T47D (cell line): Measurements from ENCODE around the gene TTLL9.
A peak's percentile ranks its signal among the peaks of the same experiment; 100 is the strongest.

Experiments used
- DNase-seq, 2 experiments: peaks; one replicate each; pipeline versions ENCODE4 v3.0.0 to v3.0.0-alpha.2; 2011 to 2012; ENCODE audit warnings: low read depth in 1 of 2, low spot score in 1 of 2
- JUND ChIP-seq: IDR thresholded peaks from 2 replicates; pipeline ENCODE4 v1.6.1; 2012; ENCODE audit warnings: low read depth
- in situ Hi-C: cut with HindIII; loops from 2 replicates; pipeline ENCODE4 v1.10.0; 2016; ENCODE audit warnings: low sequenced_read_pairs, low pct_unique_long_range_greater_than_20kb

Gene TTLL9

GRCh38 chr20:31966991-31967655, 96.7 kb downstream of the TTLL9 start:
- no peak for TF ChIP-seq JUND
- in situ Hi-C loops = no loop called here
- no peak for DNase-seq

DNA sequence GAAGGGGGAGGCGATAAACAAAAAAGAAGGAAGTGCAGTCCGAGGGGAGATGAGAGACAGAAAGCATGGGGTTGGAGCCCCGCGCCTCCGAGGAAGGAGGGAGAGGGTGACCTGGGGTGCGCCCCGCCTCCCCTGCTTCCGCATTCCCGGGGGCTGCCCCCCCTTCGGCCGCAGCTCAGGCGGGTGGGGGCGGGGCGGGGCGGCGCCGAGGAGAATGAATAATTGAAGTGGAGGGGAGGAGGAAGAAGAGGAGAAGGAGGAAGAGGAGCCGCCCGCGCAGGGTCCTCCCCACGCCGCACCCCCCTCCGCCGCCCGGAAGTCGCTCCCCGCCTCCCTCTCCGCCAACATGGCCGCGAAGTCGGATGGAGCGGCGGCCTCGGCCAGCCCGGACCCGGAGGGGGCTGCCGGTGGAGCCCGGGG, 97.4 kb downstream of the TTLL9 start, which contains the start of gene XKR7:
Gene XKR7, plus strand, starts transcription at position 322 of the 420 bp plus-strand sequence. Its CDS starts 25 bp downstream, at position 347.
- TF ChIP-seq JUND = no peak
- DNase-seq = peak; percentile 70 to 84
- in situ Hi-C loops = no loop called here

GRCh38 chr20:31968291-31969126, 98.1 kb downstream of the TTLL9 start:
- in situ Hi-C loops = no loop called here
- peak; percentile 88 to 95 for DNase-seq
- no peak for TF ChIP-seq JUND

DNA sequence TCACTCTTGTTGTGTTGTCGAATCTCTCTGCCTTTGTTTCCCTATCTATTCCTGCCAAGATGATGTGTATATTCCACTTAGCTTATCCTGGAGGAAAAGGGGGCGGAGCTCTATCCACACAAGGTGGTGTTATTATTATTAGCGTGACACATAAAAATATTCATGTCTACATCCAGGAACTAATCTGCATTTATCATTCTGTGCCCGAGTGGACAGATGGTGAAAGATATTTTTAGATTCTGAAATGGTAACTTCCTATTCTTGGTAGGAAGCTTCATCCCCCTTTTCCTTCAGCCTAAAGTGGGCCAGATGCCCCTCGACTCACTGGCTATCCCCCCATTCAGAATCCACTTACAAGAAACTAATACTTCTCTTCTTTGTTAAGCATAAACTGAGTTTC, 99.6 kb downstream of the TTLL9 start:
- DNase-seq = no peak
- no peak for TF ChIP-seq JUND
- in situ Hi-C loops = no loop called here

DNA sequence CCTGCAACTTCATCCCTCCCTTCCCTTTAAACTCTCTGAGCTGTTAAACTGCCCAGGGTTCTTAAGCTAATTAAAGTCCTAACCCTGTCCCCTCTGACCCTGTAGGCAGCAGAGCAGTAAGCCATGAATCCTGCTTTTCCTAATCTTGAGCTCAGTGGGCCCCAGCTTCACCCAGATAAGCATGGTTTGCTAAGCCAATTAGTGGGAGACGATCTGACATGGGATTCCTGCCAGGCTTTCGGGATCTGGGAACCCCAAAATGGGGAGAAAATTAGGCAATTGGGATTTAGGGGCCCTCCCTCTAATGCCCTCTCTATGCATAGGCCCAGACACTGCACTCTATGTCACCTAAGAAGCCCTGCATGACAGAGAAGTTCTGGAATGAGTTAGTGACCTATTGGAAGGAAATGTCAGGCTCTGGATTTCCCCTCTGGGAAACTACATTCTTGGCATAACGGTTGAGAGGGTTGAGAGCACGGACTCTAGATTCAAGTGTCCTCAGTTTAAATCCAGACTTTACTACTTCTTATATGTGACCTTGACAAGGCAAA, 102.1 kb downstream of the TTLL9 start:
- in situ Hi-C loops = no loop called here
- peak; percentile 55 to 88 for DNase-seq
- no peak for TF ChIP-seq JUND

- TF ChIP-seq JUND = no peak
- DNase-seq = no peak
- in situ Hi-C loops = no loop called here
These were observed 103.9 kb downstream of the TTLL9 start for GRCh38 chr20:31974296-31974695.

GRCh38 chr20:31974951-31975487, 104.6 kb downstream of the TTLL9 start:
- in situ Hi-C loops = no loop called here
- TF ChIP-seq JUND = no peak
- peak in 1 of 2 experiments; percentile 41 for DNase-seq

DNA sequence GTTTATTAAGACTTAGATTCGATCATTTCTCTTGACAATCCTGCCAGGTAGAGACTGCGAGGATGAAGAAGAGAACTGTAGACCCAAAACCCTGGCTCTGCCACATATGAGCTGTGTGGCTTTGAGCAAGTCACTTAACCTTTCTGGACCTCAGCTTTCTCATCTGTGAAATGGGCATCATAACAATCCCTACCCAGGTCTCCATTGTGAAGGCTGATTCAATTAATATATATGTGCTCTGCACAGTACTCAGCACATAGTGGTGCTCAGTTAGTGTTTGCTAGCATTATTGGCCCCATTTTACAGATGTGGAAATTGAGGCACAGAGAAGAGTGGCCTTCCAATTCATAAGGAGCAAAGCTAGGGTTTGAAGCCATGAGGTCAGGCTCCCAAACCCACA, 105.4 kb downstream of the TTLL9 start:
- no peak for DNase-seq
- no peak for TF ChIP-seq JUND
- in situ Hi-C loops = no loop called here

- no peak for DNase-seq
- in situ Hi-C loops = no loop called here
- no peak for TF ChIP-seq JUND
These were observed 106.6 kb downstream of the TTLL9 start for GRCh38 chr20:31977080-31977479.

- TF ChIP-seq JUND = no peak
- DNase-seq = no peak
- in situ Hi-C loops = no loop called here
These were observed 109.4 kb downstream of the TTLL9 start for GRCh38 chr20:31979713-31980426.

DNA sequence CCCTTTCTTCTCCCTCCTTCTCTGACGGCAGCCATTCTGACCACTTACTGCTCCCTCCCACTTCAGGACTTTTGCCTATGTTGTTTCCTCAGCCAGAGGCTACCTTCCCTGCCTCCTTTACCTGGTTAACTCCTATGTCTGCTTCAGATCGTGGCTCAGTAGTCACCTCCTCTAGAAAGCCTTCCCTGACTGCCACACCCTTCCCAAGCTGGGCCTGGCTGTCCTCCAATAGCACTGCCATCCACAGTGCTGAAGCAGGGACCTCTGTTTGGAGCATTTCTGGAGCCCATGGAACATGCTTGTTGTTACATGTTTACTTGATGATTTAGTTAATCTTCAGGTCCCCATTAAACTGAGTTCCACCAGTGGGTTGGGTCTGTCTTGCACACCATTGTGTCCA, 111.3 kb downstream of the TTLL9 start:
- no peak for DNase-seq
- in situ Hi-C loops = no loop called here
- TF ChIP-seq JUND = no peak

GRCh38 chr20:31984981-31985471, 114.6 kb downstream of the TTLL9 start:
- TF ChIP-seq JUND = no peak
- no peak for DNase-seq
- in situ Hi-C loops = no loop called here

DNA sequence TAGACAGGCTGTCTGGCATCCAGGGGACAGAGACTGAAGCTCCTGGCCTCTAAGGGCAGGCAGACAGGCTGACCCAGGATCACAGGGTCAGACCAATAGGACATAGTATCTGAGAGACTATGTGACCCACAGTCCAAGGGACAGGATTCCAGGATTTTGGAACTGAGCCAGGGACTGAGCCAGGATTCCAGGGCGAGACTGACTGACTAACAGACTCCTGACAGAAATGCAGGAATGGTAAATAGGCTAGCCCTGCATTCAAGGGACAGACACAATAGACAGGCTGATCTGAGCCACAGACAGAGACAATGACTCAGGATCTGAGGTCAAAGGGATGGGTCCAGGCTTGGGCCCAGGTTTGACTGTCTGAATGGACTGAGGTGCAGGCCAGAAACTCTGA, 117.3 kb downstream of the TTLL9 start:
- TF ChIP-seq JUND = no peak
- DNase-seq = peak in 1 of 2 experiments; percentile 30
- in situ Hi-C loops = no loop called here
